ENCODE data around the gene CORO2A.
"Not testable (repeated sequence)": the region's sequence is repeated elsewhere in the genome, so short reads cannot be mapped to it uniquely, and the experiment has no call there.

The CORO2A gene

GRCh38 chr9:98187926-98188325 lies 4.5 kb downstream of the CORO2A start:
- no peak for DNase-seq

- no peak for DNase-seq
These were observed 6.2 kb downstream of the CORO2A start for GRCh38 chr9:98186236-98186635.

GRCh38 chr9:98185611-98186171 lies 6.7 kb downstream of the CORO2A start:
- no peak for DNase-seq

- no peak for DNase-seq
These were observed 7.3 kb downstream of the CORO2A start for GRCh38 chr9:98185021-98185567.

- DNase-seq, result no peak
These were observed 8.1 kb downstream of the CORO2A start for GRCh38 chr9:98184326-98184725.

- DNase-seq, result no peak
These were observed 9.4 kb downstream of the CORO2A start for GRCh38 chr9:98182889-98183599.

- DNase-seq, result no peak
These were observed 10.2 kb downstream of the CORO2A start for GRCh38 chr9:98182069-98182820.

GRCh38 chr9:98181746-98182068 lies 10.7 kb downstream of the CORO2A start:
- DNase-seq, result no peak

- DNase-seq, result no peak
These were observed 11.4 kb downstream of the CORO2A start for GRCh38 chr9:98180996-98181395.

GRCh38 chr9:98178874-98179850 lies 13.3 kb downstream of the CORO2A start:
- DNase-seq, result no peak

- DNase-seq, result no peak
These were observed 15.8 kb downstream of the CORO2A start for GRCh38 chr9:98176391-98177259.

- DNase-seq, result no peak
These were observed 16.7 kb downstream of the CORO2A start for GRCh38 chr9:98175762-98176161.

- DNase-seq, result no peak
These were observed 17.3 kb downstream of the CORO2A start for GRCh38 chr9:98175028-98175569.

- not testable (repeated sequence) for DNase-seq
These were observed 17.9 kb downstream of the CORO2A start for GRCh38 chr9:98174502-98174918.

GRCh38 chr9:98173181-98173580 lies 19.3 kb downstream of the CORO2A start:
- DNase-seq, result no peak

GRCh38 chr9:98172604-98173003 lies 19.8 kb downstream of the CORO2A start:
- no peak for DNase-seq

- DNase-seq, result no peak
These were observed 21.1 kb downstream of the CORO2A start for GRCh38 chr9:98171176-98171925.

- no peak for DNase-seq
These were observed 23.4 kb downstream of the CORO2A start for GRCh38 chr9:98168941-98169488.

- DNase-seq, result no peak
These were observed 24.2 kb downstream of the CORO2A start for GRCh38 chr9:98168153-98168780.

GRCh38 chr9:98164912-98165311 lies 27.5 kb downstream of the CORO2A start:
- DNase-seq, result no peak

Data from KG1 (cell line).